H1 (cell line): ENCODE data around the gene PBX3.

ENCODE experiments used
- JUND ChIP-seq: IDR thresholded peaks from 2 replicates; pipeline ENCODE4 v1.6.1; 2011; ENCODE audit warnings: mild to moderate bottlenecking, improper control_type of control experiment, low read length
- SP2 ChIP-seq: IDR thresholded peaks from 2 replicates; pipeline ENCODE4 v1.6.1; 2012; ENCODE audit warnings: mild to moderate bottlenecking, low read length, inconsistent platforms

DNA sequence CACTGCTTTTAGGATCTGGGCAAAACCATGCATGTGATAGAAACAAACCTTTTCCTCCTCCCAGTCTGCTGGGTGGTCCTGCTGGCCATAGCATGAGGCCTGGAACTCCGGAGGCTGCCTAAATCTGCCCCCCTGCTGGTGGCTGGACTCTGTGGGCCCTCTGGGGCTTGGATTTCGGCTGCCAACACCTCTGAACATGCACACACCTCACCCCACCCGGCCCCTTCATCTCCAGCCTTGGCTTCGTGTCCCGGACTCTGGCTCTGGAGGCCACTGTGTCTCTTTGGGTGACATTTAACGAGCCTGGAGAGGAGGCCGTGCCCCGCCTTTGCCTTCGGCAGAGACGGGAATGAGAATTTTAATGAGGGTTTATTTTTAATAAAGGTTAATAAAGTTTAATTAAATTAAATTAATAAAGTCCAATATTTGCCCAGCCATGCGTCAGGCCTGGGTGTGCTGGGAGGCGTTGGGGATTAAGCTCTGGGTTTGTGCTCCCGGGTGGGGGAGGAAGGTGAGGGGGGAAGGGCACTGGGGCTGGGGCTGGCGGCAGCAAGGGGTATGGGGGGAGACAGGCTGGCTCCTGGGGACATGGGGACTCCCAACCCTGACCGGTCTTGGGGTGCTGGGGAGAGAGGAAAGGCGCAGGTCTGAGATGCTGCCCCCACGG, 251.8 kb downstream of the PBX3 start:
- TF ChIP-seq SP2 (no peak), JUND (no peak)
